WTC11 (cell line): Measurements from ENCODE around the gene TSHZ3. TPM values are rescaled to one million over a fixed set of nuclear protein-coding genes. Genes with fewer than 3 reads are reported as not detected.

Source experiments
- ATAC-seq: fragments of 200-7000 bp; cut with Tn5 transposase; 2 replicates; pipeline ENCODE4 v1.10.0; 2021; ENCODE audit warnings: mild to moderate bottlenecking, moderate library complexity
- CTCF ChIA-PET: fragments of 300-600 bp; sonication (Branson Sonifier 250); formaldehyde crosslinking; loops from one replicate; lab custom pipeline; 2021; ENCODE audit warnings: antibody characterized with exemption; lab: Charles Lee
- POLR2A ChIA-PET: fragments of 350-600 bp; sonication (Branson Sonifier 250); formaldehyde crosslinking; loops from one replicate; lab custom pipeline; 2021; ENCODE audit warnings: antibody characterized with exemption; lab: Charles Lee
- DNase-seq: peaks from one replicate; pipeline ENCODE4 v3.0.0; 2021; ENCODE audit warnings: low spot score
- H3K27ac Mint-ChIP-seq: 2 replicates; pipeline ENCODE4 v1.8.0; 2021; ENCODE audit warnings: mixed read lengths
- H3K27me3 Mint-ChIP-seq: 2 replicates; pipeline ENCODE4 v1.8.0; 2021; ENCODE audit warnings: low read depth, mild to moderate bottlenecking, moderate library complexity, mixed read lengths
- H3K36me3 Mint-ChIP-seq: 2 replicates; pipeline ENCODE4 v1.8.0; 2021; ENCODE audit warnings: mixed read lengths
- H3K4me1 Mint-ChIP-seq: 2 replicates; pipeline ENCODE4 v1.8.0; 2022; ENCODE audit warnings: mixed read lengths
- H3K4me3 Mint-ChIP-seq: 2 replicates; pipeline ENCODE4 v1.8.0; 2021; ENCODE audit warnings: mild to moderate bottlenecking, moderate library complexity, mixed read lengths
- H3K9me3 Mint-ChIP-seq: 2 replicates; pipeline ENCODE4 v1.8.0; 2021; ENCODE audit warnings: mixed read lengths
- AFF4 ChIP-seq: sonication (generic); formaldehyde crosslinking; IDR thresholded peaks from 2 replicates; pipeline ENCODE4 v1.8.1; 2023; ENCODE audit warnings: mild to moderate bottlenecking, missing genetic modification reagents, borderline replicate concordance
- ARID4B ChIP-seq: sonication (generic); formaldehyde crosslinking; IDR thresholded peaks from 2 replicates; pipeline ENCODE4 v1.8.0; 2023; ENCODE audit warnings: missing genetic modification reagents, mild to moderate bottlenecking, borderline replicate concordance
- ATF1 ChIP-seq: sonication (generic); formaldehyde crosslinking; IDR thresholded peaks from 2 replicates; pipeline ENCODE4 v1.8.1; 2023; ENCODE audit warnings: mild to moderate bottlenecking, moderate library complexity, missing genetic modification reagents
- CBFB ChIP-seq: sonication (generic); formaldehyde crosslinking; IDR thresholded peaks from 2 replicates; pipeline ENCODE4 v1.8.1; 2022; ENCODE audit warnings: mild to moderate bottlenecking, low read depth, missing genetic modification reagents
- CDX4 ChIP-seq: fragments of 250-450 bp; sonication (Bioruptor Pico); IDR thresholded peaks from 2 replicates; pipeline ENCODE4 v1.9.0; 2021; ENCODE audit warnings: moderate library complexity, mild to moderate bottlenecking, inconsistent platforms, borderline replicate concordance
- CREB1 ChIP-seq: sonication (generic); formaldehyde crosslinking; IDR thresholded peaks from 2 replicates; pipeline ENCODE4 v1.8.0; 2023; ENCODE audit warnings: mild to moderate bottlenecking, missing genetic modification reagents
- CTCF ChIP-seq: fragments of 200-600 bp; IDR thresholded peaks from 2 replicates; pipeline ENCODE4 v1.8.0; 2022; ENCODE audit warnings: antibody characterized with exemption
- E2F5 ChIP-seq: sonication (generic); formaldehyde crosslinking; IDR thresholded peaks from 2 replicates; pipeline ENCODE4 v1.8.1; 2022; ENCODE audit warnings: mild to moderate bottlenecking, moderate library complexity, missing genetic modification reagents
- HMGXB4 ChIP-seq: sonication (generic); formaldehyde crosslinking; IDR thresholded peaks from 2 replicates; pipeline ENCODE4 v1.8.1; 2023; ENCODE audit warnings: mild to moderate bottlenecking, moderate library complexity, missing genetic modification reagents
- MLX ChIP-seq: sonication (generic); formaldehyde crosslinking; IDR thresholded peaks from 2 replicates; pipeline ENCODE4 v1.8.1; 2023; ENCODE audit warnings: mild to moderate bottlenecking, missing genetic modification reagents, moderate library complexity
- SMAD4 ChIP-seq: sonication (generic); formaldehyde crosslinking; IDR thresholded peaks from 2 replicates; pipeline ENCODE4 v1.8.0; 2022; ENCODE audit warnings: mild to moderate bottlenecking, missing genetic modification reagents
- USF2 ChIP-seq: sonication (generic); formaldehyde crosslinking; IDR thresholded peaks from 2 replicates; pipeline ENCODE4 v1.8.1; 2023; ENCODE audit warnings: mild to moderate bottlenecking, missing genetic modification reagents, moderate library complexity
- ZNF425 ChIP-seq: fragments of 250-450 bp; sonication (Bioruptor Pico); conservative IDR thresholded peaks from 2 replicates; pipeline ENCODE4 v1.9.0; 2021; ENCODE audit warnings: mild to moderate bottlenecking
- total RNA-seq: library from RNA; stranded (reverse); gene quantifications from 3 replicates; pipeline ENCODE4 v1.2.3, GENCODE V29; 2021

Gene TSHZ3
- total RNA-seq, 1 experiment from 2014 or later: 21.4 TPM

- TF ChIP-seq CTCF (no peak), AFF4 (no peak), ARID4B (no peak)
Measured at GRCh38 chr19:31325342-31325741, 23.9 kb downstream of the TSHZ3 start (continued).

GRCh38 chr19:31319465-31319864, 29.8 kb downstream of the TSHZ3 start:
- Mint-ChIP-seq H3K4me3 (no peak overlapping the region), H3K4me1 (peaks cover 62% of the 10 kb centered on the region), H3K27ac (peak overlapping the region; percentile 81), H3K27me3 (no peaks in the 10 kb centered on the region), H3K9me3 (no peaks in the 10 kb centered on the region), H3K36me3 (peaks cover 2% of the 10 kb centered on the region)
- DNase-seq (no peak), ATAC-seq (no peak)
- TF ChIP-seq CREB1 (CRISPR knock-in tag): no peak
- no peak for TF ChIP-seq HMGXB4 (CRISPR knock-in tag)
- no peak for TF ChIP-seq ZNF425 (CRISPR knock-in tag)
- ChIA-PET POLR2A (interaction anchor here (0.6 kb wide), 1 partner anchor 17 kb away, joined by 4 read pairs; no protein-coding TSS in a partner anchor), CTCF (interaction anchor here (0.8 to 2.0 kb wide), 6 partner anchors 10 to 265 kb away, joined by 3 to 15 read pairs (median 5); no protein-coding TSS in a partner anchor)

- ATAC-seq (peak; percentile 52), DNase-seq (no peak)
- CTCF ChIA-PET: interaction anchor here (0.6 to 2.0 kb wide), 6 partner anchors 14 to 264 kb away, joined by 3 to 15 read pairs (median 6); no protein-coding TSS in a partner anchor
- POLR2A ChIA-PET: interaction anchor here (0.6 kb wide), 1 partner anchor 18 kb away, joined by 4 read pairs; no protein-coding TSS in a partner anchor
- Mint-ChIP-seq H3K9me3 (no peaks in the 10 kb centered on the region), H3K4me3 (no peak overlapping the region), H3K27ac (peak overlapping the region; percentile 81), H3K36me3 (peaks cover 7% of the 10 kb centered on the region), H3K4me1 (peaks cover 65% of the 10 kb centered on the region), H3K27me3 (no peaks in the 10 kb centered on the region)
- TF ChIP-seq CDX4: no peak
- no peak for TF ChIP-seq E2F5 (CRISPR knock-in tag)
- TF ChIP-seq USF2: no peak
- no peak for TF ChIP-seq SMAD4 (CRISPR knock-in tag)
- TF ChIP-seq ATF1 (CRISPR knock-in tag): no peak
- TF ChIP-seq MLX (CRISPR knock-in tag): no peak
- no peak for TF ChIP-seq CBFB
Measured at GRCh38 chr19:31318790-31319425, 30.3 kb downstream of the TSHZ3 start.
